GM13977 (cell line): Measurements from ENCODE around the gene ZNF286A.
"Not testable (repeated sequence)": the region's sequence is repeated elsewhere in the genome, so short reads cannot be mapped to it uniquely, and the experiment has no call there.

Source experiments
- DNase-seq: peaks from one replicate; pipeline ENCODE4 v3.0.0; 2012; ENCODE audit warnings: low spot score
- CTCF ChIP-seq: IDR thresholded peaks from 2 replicates; pipeline ENCODE4 v1.5.1; 2012; ENCODE audit warnings: mild to moderate bottlenecking, control low read depth; ENCODE audit not compliant: insufficient read depth; ENCODE audit errors: extremely low read depth, missing control alignments
- in situ Hi-C: fragments of 300-500 bp; cut with MboI; formaldehyde crosslinking; loops from one replicate; pipeline ENCODE4 v1.12.0; 2022; ENCODE audit warnings: low sequenced_read_pairs, low pct_unique_long_range_greater_than_20kb, mixed read lengths, inconsistent platforms; ENCODE audit not compliant: unreplicated experiment

ZNF286A gene

GRCh38 chr17:15744074-15744676 is 44.6 kb downstream of the ZNF286A start:
- TF ChIP-seq CTCF: no peak
- DNase-seq: peak; percentile 7
- in situ Hi-C loops: no loop called here

- in situ Hi-C loops: no loop called here
- no peak for DNase-seq
- TF ChIP-seq CTCF: no peak
Measured at GRCh38 chr17:15744885-15745284, 45.3 kb downstream of the ZNF286A start.

DNA sequence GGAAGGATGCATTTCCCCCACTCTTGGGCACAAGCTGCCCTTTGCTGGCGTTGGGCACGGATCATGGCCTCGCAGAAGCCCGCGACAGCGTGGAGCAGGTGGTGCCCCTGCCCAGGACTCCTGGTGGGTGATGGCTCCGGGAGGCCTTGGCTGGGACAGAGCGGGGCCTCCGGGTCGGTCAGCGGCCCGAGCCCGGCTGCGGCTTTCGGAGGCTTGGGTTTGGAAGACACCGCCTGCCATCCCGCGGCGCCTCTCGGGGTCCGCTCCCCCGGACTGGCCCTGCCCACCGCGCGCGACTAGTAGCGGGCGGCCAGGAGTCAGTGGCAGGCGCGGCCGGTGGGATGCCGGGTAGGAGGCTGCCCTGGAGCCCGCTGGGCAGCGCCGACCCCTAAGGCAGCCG is 49.9 kb downstream of the ZNF286A start:
- DNase-seq, in situ Hi-C loops: not testable (repeated sequence)

GRCh38 chr17:15768865-15769533 is 69.4 kb downstream of the ZNF286A start:
- DNase-seq, in situ Hi-C loops: not testable (repeated sequence)
